K562 (cell line): ENCODE results near the gene ANXA4. TPM values are rescaled to one million over a fixed set of nuclear protein-coding genes. Genes with fewer than 3 reads are reported as not detected.
"Not testable (repeated sequence)": the region's sequence is repeated elsewhere in the genome, so short reads cannot be mapped to it uniquely, and the experiment has no call there.

Experiments
- ATAC-seq: fragments of 200-7000 bp; cut with Tn5 transposase; 3 replicates; pipeline ENCODE4 v1.9.1; 2020; ENCODE audit warnings: moderate library complexity
- BruUV-seq: library from RNA; stranded (reverse); fragments of 400-500 nt; replicated peaks from 2 replicates; lab custom pipeline; 2021; lab: Mats Ljungman, UMichigan
- CTCF ChIA-PET: fragments of 300-600 bp; formaldehyde crosslinking; extraction: SDS; loops from one replicate; lab custom pipeline; 2021; ENCODE audit warnings: low intra/inter-chr PET ratio; lab: Yijun Ruan, JAX
- POLR2A ChIA-PET: fragments of 300-600, 350-650 bp; sonication (Branson Sonifier 250); formaldehyde crosslinking; extraction: SDS; loops from one replicate; lab custom pipeline; 2021; ENCODE audit warnings: antibody characterized with exemption, inconsistent platforms; lab: Yijun Ruan, JAX
- DNase-seq, 4 experiments: peaks; one replicate each; pipeline versions ENCODE4 v3.0.0 to v3.0.0-alpha.2; 2011 to 2018; ENCODE audit warnings: low spot score in 3 of 4, mixed read lengths in 3 of 4; ENCODE audit errors: extremely low read depth in 1 of 4
- FAIRE-seq: peaks from 2 replicates; lab custom pipeline; 2011; peaks lifted over from hg19 to GRCh38; lab: Jason Lieb, UNC
- H2AFZ ChIP-seq: 2 replicates; pipeline ENCODE4 v1.6.0; 2011; ENCODE audit warnings: low read depth, low read length, control low read depth, inconsistent platforms
- H3K27ac ChIP-seq: fragments of 200-600 bp; 3 replicates; pipeline ENCODE4 v1.8.0; 2011; ENCODE audit warnings: low read depth, mild to moderate bottlenecking, control low read depth, inconsistent platforms, low read length, moderate library complexity, mixed read lengths; ENCODE audit errors: extremely low read depth
- H3K27me3 ChIP-seq, 2 experiments: fragments of 300-600 bp in 1 of 2; 2 replicates in 1 of 2; 3 replicates in 1 of 2; pipeline versions ENCODE4 v1.6.0 to v1.8.0; 2011; ENCODE audit warnings: inconsistent platforms in 2 of 2, low read length in 2 of 2, mild to moderate bottlenecking in 1 of 2, mixed read lengths in 1 of 2, moderate library complexity in 1 of 2; ENCODE audit not compliant: control insufficient read depth in 2 of 2, insufficient read depth in 2 of 2
- H3K36me3 ChIP-seq: fragments of 300-600 bp; 3 replicates; pipeline ENCODE4 v1.8.0; 2011; ENCODE audit warnings: mild to moderate bottlenecking, low read length, inconsistent platforms; ENCODE audit not compliant: control insufficient read depth, insufficient read depth
- H3K4me1 ChIP-seq, 2 experiments: fragments of 200-600 bp in 1 of 2; replicated peaks in 1 of 2; 2 replicates in 1 of 2; 3 replicates in 1 of 2; pipeline versions ENCODE4 v1.5.1 to v1.8.0; 2011; ENCODE audit warnings: inconsistent platforms in 2 of 2, low read length in 2 of 2, mild to moderate bottlenecking in 1 of 2, mixed read lengths in 1 of 2, moderate library complexity in 1 of 2; ENCODE audit not compliant: control insufficient read depth in 2 of 2, insufficient read depth in 2 of 2
- H3K4me2 ChIP-seq: 2 replicates; pipeline ENCODE4 v1.6.1; 2011; ENCODE audit warnings: low read length, control low read depth, inconsistent platforms, mixed read lengths; ENCODE audit not compliant: insufficient read depth
- H3K4me3 ChIP-seq: fragments of 200-600 bp; sonication (generic), shearing (Covaris generic); 2 replicates; pipeline ENCODE4 v1.5.1; 2016; ENCODE audit warnings: control low read depth, inconsistent platforms
- H3K79me2 ChIP-seq: fragments of 200-600 bp; 3 replicates; pipeline ENCODE4 v1.8.0; 2011; ENCODE audit warnings: low read length, inconsistent platforms; ENCODE audit not compliant: control insufficient read depth, insufficient read depth
- H3K9ac ChIP-seq, 2 experiments: 2 replicates each; pipeline versions ENCODE4 v1.6.0 to v1.6.1; 2011; ENCODE audit warnings: low read depth in 2 of 2, low read length in 2 of 2, control low read depth in 1 of 2, inconsistent platforms in 1 of 2, mild to moderate bottlenecking in 1 of 2, mixed read lengths in 1 of 2; ENCODE audit not compliant: insufficient read depth in 1 of 2
- H3K9me1 ChIP-seq: one replicate; pipeline ENCODE4 v1.6.0; 2011; ENCODE audit warnings: inconsistent platforms, mild to moderate bottlenecking, low read length, moderate library complexity; ENCODE audit not compliant: control insufficient read depth, insufficient read depth
- H3K9me3 ChIP-seq: replicated peaks from 2 replicates; pipeline ENCODE4 v1.5.1; 2011; ENCODE audit warnings: low read depth, low read length, inconsistent platforms; ENCODE audit not compliant: control insufficient read depth, insufficient read depth
- H4K20me1 ChIP-seq: replicated peaks from 2 replicates; pipeline ENCODE4 v1.6.1; 2011; ENCODE audit warnings: low read length, inconsistent platforms, mixed read lengths; ENCODE audit not compliant: control insufficient read depth, insufficient read depth
- NR4A1 ChIP-seq, 2 experiments: fragments of 250-450 bp in 1 of 2; fragments of 450-650 bp in 1 of 2; sonication (Bioruptor Pico) in 1 of 2; IDR thresholded peaks; 2 replicates each; pipeline versions ENCODE4 v1.4.0 to v1.6.1; 2016 to 2020; ENCODE audit warnings: mild to moderate bottlenecking in 2 of 2, missing compliant biosample characterization in 1 of 2, missing genetic modification characterization in 1 of 2, moderate library complexity in 1 of 2
- WGBS: fragments of 100-300 bp; shearing (Covaris generic); methylation state at CpG from one replicate; pipeline ENCODE4 v1.1.6; 2016; ENCODE audit warnings: low coverage, mixed read lengths; ENCODE audit not compliant: insufficient coverage; ENCODE audit errors: missing lambda C conversion rate; 5-methylcytosine and 5-hydroxymethylcytosine counted together
- in situ Hi-C: fragments of 300-500 bp; cut with MboI; formaldehyde crosslinking; loops from 4 replicates; pipeline ENCODE4 v1.15.0; 2018; ENCODE audit warnings: inconsistent platforms, mixed read lengths
- intact Hi-C: fragments of 100-400 bp; cut with micrococcal nuclease; formaldehyde crosslinking; loops from 2 replicates; pipeline ENCODE4 v1.14.2; 2022
- polyA plus RNA-seq, 8 experiments: library from polyadenylated mRNA; depleted of rRNA in 4 of 8; stranded (reverse) in 5 of 8; unstranded in 3 of 8; fragments of >200 nt; fragmentation: Nextera tagmentation in 2 of 8; fragmentation: Illumina TruSeq in 1 of 8; extraction: Ambion mirVana in 2 of 8; extraction: Trizol in 1 of 8; gene quantifications; 2 replicates each; pipeline versions ENCODE4 v1.2.1 to v1.2.3, GENCODE V29; 2011 to 2014; ENCODE audit warnings: inconsistent platforms in 1 of 8, missing spikeins in 1 of 8
- total RNA-seq, 7 experiments: library from RNA; depleted of rRNA in 6 of 7; stranded (reverse); fragments of >200 nt in 6 of 7; fragmentation: Illumina TruSeq in 2 of 7; extraction: Trizol in 2 of 7; gene quantifications; 2 replicates each; pipeline versions ENCODE4 v1.2.1 to v1.2.3, GENCODE V29; 2011 to 2021; ENCODE audit warnings: low replicate concordance in 1 of 7

Gene ANXA4
- total and polyA plus RNA-seq, 9 of the 15 experiments (the other 6 are each of a cell fraction or from before 2014, with no cell fraction given): 3.4 to 13.6 (median 11.6) TPM

DNA sequence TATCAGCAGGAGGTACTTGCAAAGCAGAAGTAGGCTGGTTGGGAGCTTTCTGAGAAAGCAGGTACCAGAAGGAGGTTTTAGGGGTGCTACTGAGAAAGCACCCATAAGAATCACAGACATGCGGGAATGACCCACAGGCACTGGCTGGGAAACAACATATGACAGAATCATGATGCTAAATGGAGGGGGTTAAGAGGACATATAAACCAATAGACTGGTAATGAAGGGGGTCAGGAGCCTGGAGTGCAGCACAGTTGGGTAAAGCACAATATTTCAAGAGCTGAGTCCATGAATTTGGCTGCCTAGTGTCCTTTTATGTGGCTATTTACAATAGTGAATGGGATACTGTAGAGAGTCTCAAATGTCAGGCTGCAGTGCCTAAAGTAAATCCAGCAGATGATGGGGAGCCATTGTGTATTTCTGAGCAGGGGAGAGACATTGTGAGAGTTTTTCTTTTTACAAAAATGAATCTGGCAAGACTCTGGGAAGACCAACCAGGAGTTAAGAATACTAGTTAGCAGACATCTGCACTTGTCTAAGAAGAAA, 59.9 kb downstream of the ANXA4 start:
- in situ Hi-C loops (no loop called here), intact Hi-C loops (no loop called here)
- H3K4me1 ChIP-seq: peaks cover 3 to 23% of the 10 kb centered on the region in 2 experiments; a peak in 4 of 5 replicates
- no peak overlapping the region for H3K9ac ChIP-seq
- ChIA-PET CTCF (no interaction called here), POLR2A (no interaction called here)
- DNase-seq (no peak), FAIRE-seq (no peak), ATAC-seq (no peak)
- H3K9me1 ChIP-seq: no peaks in the 10 kb centered on the region
- H3K36me3 ChIP-seq: no peaks in the 10 kb centered on the region
- no peaks in the 10 kb centered on the region for H3K79me2 ChIP-seq
- WGBS: 42% methylated on average over 1 of the region's 1 CpG
- H3K4me3 ChIP-seq: no peak overlapping the region
- H4K20me1 ChIP-seq: peaks cover 14% of the 10 kb centered on the region
- no peaks in the 10 kb centered on the region for H3K9me3 ChIP-seq
- TF ChIP-seq NR4A1 (CRISPR knock-in tag; IDR thresholded peaks at IDR 0.05) (no peak), NR4A1 (tag; IDR thresholded peaks at IDR 0.05) (no peak)
- no TSS peak for BruUV-seq
- H3K27me3 ChIP-seq: no peaks in the 10 kb centered on the region; a peak in 1 of 5 replicates
- no peak overlapping the region for H3K27ac ChIP-seq
- H3K4me2 ChIP-seq: no peak overlapping the region
- H2AFZ ChIP-seq: no peak overlapping the region

DNA sequence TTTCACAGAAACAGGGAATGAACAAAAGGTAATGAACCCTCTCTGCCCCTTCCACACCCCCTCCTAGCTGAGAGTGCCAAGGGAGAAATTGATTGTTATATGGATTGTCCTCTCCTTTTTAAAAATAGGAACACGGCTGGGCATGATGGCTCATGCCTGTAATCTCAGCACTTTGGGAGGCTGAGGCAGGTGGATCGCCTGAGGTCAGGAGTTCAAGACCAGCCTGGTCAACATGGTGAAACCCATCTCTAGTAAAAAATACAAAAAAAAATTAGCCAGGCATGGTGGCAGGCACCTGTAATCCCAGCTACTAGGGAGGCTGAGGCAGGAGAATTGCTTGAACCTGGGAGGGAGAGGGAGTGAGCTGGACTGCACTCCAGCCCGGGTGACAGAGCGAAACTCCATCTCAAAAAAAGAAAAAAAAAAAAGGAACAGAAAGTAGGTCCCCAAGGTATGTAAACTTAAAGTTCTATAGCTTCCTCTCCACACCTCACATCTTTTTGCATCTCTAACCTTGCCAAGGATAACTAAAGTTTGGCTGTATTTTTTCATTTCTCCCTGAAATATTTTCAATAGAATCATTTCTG, 60.9 kb downstream of the ANXA4 start:
- POLR2A ChIA-PET: interaction anchor here (0.6 to 1.4 kb wide), 4 partner anchors 9 to 26 kb away, joined by 3 to 8 read pairs (median 4); no protein-coding TSS in a partner anchor
- Histone ChIP-seq H3K4me1 (peaks cover 3 to 20% of the 10 kb centered on the region in 2 experiments; a peak in 4 of 5 replicates), H4K20me1 (peaks cover 14% of the 10 kb centered on the region)
- FAIRE-seq, in situ Hi-C loops, H3K9me3 ChIP-seq, DNase-seq, H3K4me3 ChIP-seq, H3K27ac ChIP-seq, intact Hi-C loops, H3K36me3 ChIP-seq, H3K9ac ChIP-seq, H3K4me2 ChIP-seq, H3K79me2 ChIP-seq, ATAC-seq, H3K9me1 ChIP-seq, CTCF ChIA-PET, BruUV-seq, H2AFZ ChIP-seq, H3K27me3 ChIP-seq: not testable (repeated sequence)
- WGBS: 55% methylated on average over 2 of the region's 4 CpGs
